IMR-90 (cell line): ENCODE measurements around the gene KRT78. TPM values are rescaled to one million over a fixed set of nuclear protein-coding genes. Genes with fewer than 3 reads are reported as not detected.

Experiments
- ATAC-seq: fragments of 200-7000 bp; cut with Tn5 transposase; 2 replicates; pipeline ENCODE4 v1.9.1; 2020; ENCODE audit warnings: low read depth, mild to moderate bottlenecking, moderate library complexity
- BruUV-seq: library from RNA; stranded (reverse); fragments of 400-500 nt; replicated peaks from 2 replicates; lab custom pipeline; 2021; lab: Mats Ljungman, UMichigan
- CTCF ChIA-PET: fragments of 300-600 bp; formaldehyde crosslinking; extraction: SDS; loops from one replicate; lab custom pipeline; 2021; ENCODE audit warnings: antibody characterized with exemption; lab: Yijun Ruan, JAX
- POLR2A ChIA-PET: fragments of 300-600 bp; sonication (Branson Sonifier 250); formaldehyde crosslinking; loops from one replicate; lab custom pipeline; 2022; ENCODE audit warnings: antibody characterized with exemption; ENCODE audit not compliant: unreplicated experiment; lab: Charles Lee
- DNase-seq: peaks from one replicate; pipeline ENCODE4 v3.0.0; 2013
- H2AFZ ChIP-seq: replicated peaks from 2 replicates; pipeline ENCODE3; 2013; ENCODE audit warnings: low read length, mild to moderate bottlenecking; ENCODE audit not compliant: poor library complexity
- H2AK5ac ChIP-seq: 2 replicates; pipeline ENCODE4 v1.6.1; 2013; ENCODE audit warnings: low read depth, low read length, inconsistent platforms
- H2AK9ac ChIP-seq: replicated peaks from 2 replicates; pipeline ENCODE3; 2013; ENCODE audit warnings: mild to moderate bottlenecking, low read depth, low read length, moderate library complexity; ENCODE audit not compliant: poor library complexity
- H2BK120ac ChIP-seq: 2 replicates; pipeline ENCODE4 v1.6.1; 2013; ENCODE audit warnings: low read depth, low read length, inconsistent platforms
- H2BK15ac ChIP-seq: 3 replicates; pipeline ENCODE4 v1.6.1; 2013; ENCODE audit warnings: low read depth, low read length, inconsistent platforms
- H2BK20ac ChIP-seq: 2 replicates; pipeline ENCODE4 v1.6.1; 2013; ENCODE audit warnings: low read depth, mild to moderate bottlenecking, inconsistent platforms, low read length, moderate library complexity
- H2BK5ac ChIP-seq: 2 replicates; pipeline ENCODE4 v1.6.1; 2013; ENCODE audit warnings: mild to moderate bottlenecking, low read depth, low read length, inconsistent platforms; ENCODE audit not compliant: poor library complexity, severe bottlenecking
- H3K14ac ChIP-seq: replicated peaks from 2 replicates; pipeline ENCODE4 v1.6.1; 2013; ENCODE audit warnings: low read depth, low read length, inconsistent platforms
- H3K18ac ChIP-seq: 2 replicates; pipeline ENCODE4 v1.6.1; 2013; ENCODE audit warnings: low read depth, low read length, control low read depth
- H3K23ac ChIP-seq: 2 replicates; pipeline ENCODE4 v1.6.1; 2013; ENCODE audit warnings: low read depth, low read length, inconsistent platforms
- H3K27ac ChIP-seq: 2 replicates; pipeline ENCODE4 v1.5.1; 2013; ENCODE audit warnings: mild to moderate bottlenecking, control low read depth, low read length; ENCODE audit not compliant: insufficient read depth
- H3K27me3 ChIP-seq: 2 replicates; pipeline ENCODE4 v1.6.1; 2013; ENCODE audit warnings: low read length; ENCODE audit not compliant: control insufficient read depth, insufficient read depth
- H3K36me3 ChIP-seq: 2 replicates; pipeline ENCODE4 v1.6.1; 2013; ENCODE audit warnings: low read length, mixed read lengths; ENCODE audit not compliant: control insufficient read depth, insufficient read depth
- H3K4ac ChIP-seq: 2 replicates; pipeline ENCODE4 v1.6.1; 2013; ENCODE audit warnings: low read depth, low read length, inconsistent platforms
- H3K4me1 ChIP-seq: 2 replicates; pipeline ENCODE4 v1.6.1; 2013; ENCODE audit warnings: low read length, mixed read lengths; ENCODE audit not compliant: control insufficient read depth, insufficient read depth
- H3K4me2 ChIP-seq: 2 replicates; pipeline ENCODE4 v1.6.1; 2013; ENCODE audit warnings: low read depth, mild to moderate bottlenecking, control low read depth, low read length, moderate library complexity
- H3K4me3 ChIP-seq: 2 replicates; pipeline ENCODE4 v1.5.1; 2013; ENCODE audit warnings: low read depth, mild to moderate bottlenecking, control low read depth, low read length, moderate library complexity; ENCODE audit not compliant: insufficient read depth
- H3K56ac ChIP-seq: 2 replicates; pipeline ENCODE4 v1.6.1; 2013; ENCODE audit warnings: low read length, inconsistent platforms; ENCODE audit not compliant: insufficient read depth; ENCODE audit errors: extremely low read depth
- H3K79me1 ChIP-seq, 2 experiments: 2 replicates each; pipeline ENCODE4 v1.6.1; 2013; ENCODE audit warnings: low read length in 2 of 2, inconsistent platforms in 1 of 2, low read depth in 1 of 2
- H3K9ac ChIP-seq: 2 replicates; pipeline ENCODE4 v1.6.1; 2013; ENCODE audit warnings: low read depth, low read length, control low read depth
- H3K9me1 ChIP-seq: 2 replicates; pipeline ENCODE4 v1.6.1; 2013; ENCODE audit warnings: low read length, inconsistent platforms; ENCODE audit not compliant: insufficient read depth
- H3K9me3 ChIP-seq: 2 replicates; pipeline ENCODE4 v1.6.1; 2013; ENCODE audit warnings: low read length; ENCODE audit not compliant: control insufficient read depth, insufficient read depth
- H4K20me1 ChIP-seq: 2 replicates; pipeline ENCODE4 v1.6.1; 2013; ENCODE audit warnings: low read length, inconsistent platforms; ENCODE audit not compliant: insufficient read depth
- H4K5ac ChIP-seq: 2 replicates; pipeline ENCODE4 v1.6.1; 2013; ENCODE audit warnings: mild to moderate bottlenecking, low read depth, low read length, control low read depth
- H4K8ac ChIP-seq, 2 experiments: 2 replicates each; pipeline ENCODE4 v1.6.1; 2013; ENCODE audit warnings: low read depth in 2 of 2, low read length in 2 of 2, control low read depth in 1 of 2, inconsistent platforms in 1 of 2
- H4K91ac ChIP-seq: 2 replicates; pipeline ENCODE4 v1.6.1; 2013; ENCODE audit warnings: low read depth, low read length, inconsistent platforms; ENCODE audit not compliant: insufficient read depth
- BHLHE40 ChIP-seq: fragments of 150-350 bp; IDR thresholded peaks from 2 replicates; pipeline ENCODE4 v1.6.1; 2016; ENCODE audit warnings: mild to moderate bottlenecking, low read depth, low read length
- CEBPB ChIP-seq: IDR thresholded peaks from 2 replicates; pipeline ENCODE4 v1.6.1; 2012; ENCODE audit warnings: low read depth, low read length, improper control_type of control experiment
- CHD1 ChIP-seq: IDR thresholded peaks from 2 replicates; pipeline ENCODE4 v1.6.1; 2012; ENCODE audit warnings: low read depth, low read length, improper control_type of control experiment
- CTCF ChIP-seq: conservative IDR thresholded peaks from 2 replicates; pipeline ENCODE4 v1.5.1; 2012; ENCODE audit warnings: mild to moderate bottlenecking, low read depth, low read length, improper control_type of control experiment
- FOS ChIP-seq: fragments of 150-350 bp; IDR thresholded peaks from 2 replicates; pipeline ENCODE4 v1.6.1; 2016; ENCODE audit warnings: low read depth, low read length
- MAFK ChIP-seq: IDR thresholded peaks from 2 replicates; pipeline ENCODE4 v1.6.1; 2012; ENCODE audit warnings: low read depth, low read length, improper control_type of control experiment
- MXI1 ChIP-seq: IDR thresholded peaks from 2 replicates; pipeline ENCODE4 v1.6.1; 2012; ENCODE audit warnings: low read depth, mild to moderate bottlenecking, low read length, moderate library complexity, borderline replicate concordance
- NFE2L2 ChIP-seq: fragments of 150-350 bp; IDR thresholded peaks from 2 replicates; pipeline ENCODE4 v1.6.1; 2016; ENCODE audit warnings: low read depth, mild to moderate bottlenecking, low read length
- POLR2A ChIP-seq: IDR thresholded peaks from 2 replicates; pipeline ENCODE4 v1.6.1; 2012; ENCODE audit warnings: mild to moderate bottlenecking, low read depth, low read length
- RAD21 ChIP-seq: IDR thresholded peaks from 2 replicates; pipeline ENCODE4 v1.6.1; 2012; ENCODE audit warnings: low read length, improper control_type of control experiment
- RCOR1 ChIP-seq: IDR thresholded peaks from 2 replicates; pipeline ENCODE4 v1.6.1; 2012; ENCODE audit warnings: mild to moderate bottlenecking, low read length, improper control_type of control experiment; ENCODE audit not compliant: insufficient replicate concordance
- RFX5 ChIP-seq: IDR thresholded peaks from 2 replicates; pipeline ENCODE4 v1.8.0; 2012; ENCODE audit warnings: low read depth, mild to moderate bottlenecking, low read length, moderate library complexity
- SMC3 ChIP-seq: fragments of 150-350 bp; IDR thresholded peaks from 2 replicates; pipeline ENCODE4 v1.6.1; 2016; ENCODE audit warnings: low read depth, mild to moderate bottlenecking, antibody characterized with exemption, low read length, moderate library complexity
- WGBS, 2 experiments: methylation state at CpG; one replicate each; pipeline versions ENCODE4 v1.1.5 to v1.1.7; 2013; ENCODE audit warnings: missing lambda C conversion rate in 2 of 2; ENCODE audit not compliant: insufficient read length in 1 of 2; ENCODE audit errors: extremely low coverage in 2 of 2; 5-methylcytosine and 5-hydroxymethylcytosine counted together
- dilution Hi-C: fragments of 300-500 bp; cut with HindIII; formaldehyde crosslinking; loops from one replicate; pipeline ENCODE4 v1.14.3; 2018; ENCODE audit warnings: low sequenced_read_pairs; ENCODE audit not compliant: unreplicated experiment
- in situ Hi-C: fragments of 300-500 bp; cut with MboI; formaldehyde crosslinking; loops from 3 replicates; pipeline ENCODE4 v1.14.3; 2019; ENCODE audit warnings: low sequenced_read_pairs, inconsistent platforms, mixed read lengths
- intact Hi-C: fragments of 100-400 bp; cut with micrococcal nuclease; formaldehyde crosslinking; loops from 2 replicates; pipeline ENCODE4 v1.10.0; 2022
- polyA plus RNA-seq, 3 experiments: library from polyadenylated mRNA; depleted of rRNA; stranded (reverse); fragments of >200 nt; gene quantifications; 2 replicates each; pipeline ENCODE4 v1.2.3, GENCODE V29; 2012; ENCODE audit warnings: low replicate concordance in 1 of 3
- total RNA-seq: library from RNA; depleted of rRNA; stranded (reverse); fragments of >200 nt; gene quantifications from 2 replicates; pipeline ENCODE4 v1.2.3, GENCODE V29; 2012
- TF ChIP-seq, protein P1 (sequence below): fragments of 150-350 bp; IDR thresholded peaks from 2 replicates; pipeline ENCODE4 v1.6.1; 2017; ENCODE audit warnings: mild to moderate bottlenecking, antibody characterized with exemption, low read length, low read depth
- TF ChIP-seq, protein P2 (sequence below): fragments of 150-350 bp; IDR thresholded peaks from 2 replicates; pipeline ENCODE4 v1.6.1; 2016; ENCODE audit warnings: low read depth, mild to moderate bottlenecking, low read length, moderate library complexity, borderline replicate concordance

The KRT78 gene
- total and polyA plus RNA-seq, 2 of the 4 experiments (the other 2 are of a cell fraction) = not detected

- ChIA-PET POLR2A (no interaction called here), CTCF (interaction anchor here (2.1 kb wide), 1 partner anchor 27 kb away, joined by 4 read pairs; no protein-coding TSS in a partner anchor)
- WGBS, 2 experiments = 74% methylated on average over 5 of the region's 14 CpGs; no CpG with 5 or more reads in 1 of the 2 experiments
- H3K27ac ChIP-seq = no peak overlapping the region
- dilution Hi-C loops (no loop called here), in situ Hi-C loops (no loop called here), intact Hi-C loops (no loop called here)
- no peaks in the 10 kb centered on the region for H3K9me3 ChIP-seq
- no peaks in the 10 kb centered on the region for H4K20me1 ChIP-seq
- no peak overlapping the region for H3K9ac ChIP-seq
- H3K4ac ChIP-seq = no peak overlapping the region
- H2BK20ac ChIP-seq = no peak overlapping the region
- peaks cover 9% of the 10 kb centered on the region for H3K27me3 ChIP-seq
- H2AK5ac ChIP-seq = no peak overlapping the region; the same call in 1 of the 2 replicates
- DNase-seq = no peak
- H3K56ac ChIP-seq = no peak overlapping the region
- H2AK9ac ChIP-seq = peak overlapping the region; percentile 68
- H4K5ac ChIP-seq = no peak overlapping the region
- no peak overlapping the region for H2BK5ac ChIP-seq
- no peak overlapping the region for H3K4me2 ChIP-seq
- ATAC-seq = no peak
- no peak overlapping the region for H3K4me3 ChIP-seq
- no peak overlapping the region for H2AFZ ChIP-seq
- no peak overlapping the region for H2BK120ac ChIP-seq
- no peak overlapping the region for H2BK15ac ChIP-seq
- no TSS peak for BruUV-seq
- no peak overlapping the region for H3K18ac ChIP-seq
- H4K8ac ChIP-seq = no peak overlapping the region
- peaks cover 18% of the 10 kb centered on the region for H3K4me1 ChIP-seq
- H3K79me1 ChIP-seq = no peaks in the 10 kb centered on the region
- no peak overlapping the region for H4K91ac ChIP-seq
- H3K36me3 ChIP-seq = no peaks in the 10 kb centered on the region
- peaks cover 20% of the 10 kb centered on the region for H3K9me1 ChIP-seq
- no peak overlapping the region for H3K14ac ChIP-seq
- H3K23ac ChIP-seq = no peak overlapping the region
- no peak for TF ChIP-seq POLR2A
- no peak for TF ChIP-seq NFE2L2
- TF ChIP-seq, protein P1, sequence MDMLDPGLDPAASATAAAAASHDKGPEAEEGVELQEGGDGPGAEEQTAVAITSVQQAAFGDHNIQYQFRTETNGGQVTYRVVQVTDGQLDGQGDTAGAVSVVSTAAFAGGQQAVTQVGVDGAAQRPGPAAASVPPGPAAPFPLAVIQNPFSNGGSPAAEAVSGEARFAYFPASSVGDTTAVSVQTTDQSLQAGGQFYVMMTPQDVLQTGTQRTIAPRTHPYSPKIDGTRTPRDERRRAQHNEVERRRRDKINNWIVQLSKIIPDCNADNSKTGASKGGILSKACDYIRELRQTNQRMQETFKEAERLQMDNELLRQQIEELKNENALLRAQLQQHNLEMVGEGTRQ = no peak
- TF ChIP-seq MAFK = no peak
- TF ChIP-seq, protein P2, sequence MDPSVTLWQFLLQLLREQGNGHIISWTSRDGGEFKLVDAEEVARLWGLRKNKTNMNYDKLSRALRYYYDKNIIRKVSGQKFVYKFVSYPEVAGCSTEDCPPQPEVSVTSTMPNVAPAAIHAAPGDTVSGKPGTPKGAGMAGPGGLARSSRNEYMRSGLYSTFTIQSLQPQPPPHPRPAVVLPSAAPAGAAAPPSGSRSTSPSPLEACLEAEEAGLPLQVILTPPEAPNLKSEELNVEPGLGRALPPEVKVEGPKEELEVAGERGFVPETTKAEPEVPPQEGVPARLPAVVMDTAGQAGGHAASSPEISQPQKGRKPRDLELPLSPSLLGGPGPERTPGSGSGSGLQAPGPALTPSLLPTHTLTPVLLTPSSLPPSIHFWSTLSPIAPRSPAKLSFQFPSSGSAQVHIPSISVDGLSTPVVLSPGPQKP = no peak
- no peak for TF ChIP-seq CHD1
- no peak for TF ChIP-seq CTCF
- TF ChIP-seq SMC3 = no peak
- TF ChIP-seq RFX5 = no peak
- TF ChIP-seq CEBPB = no peak
- TF ChIP-seq MXI1 = no peak
- TF ChIP-seq RCOR1 = no peak
- no peak for TF ChIP-seq BHLHE40
- no peak for TF ChIP-seq FOS
- no peak for TF ChIP-seq RAD21
Observed at GRCh38 chr12:52838609-52839435, 10.0 kb downstream of the KRT78 start.
